Gastrocnemius medialis (tissue), 4 donors: Measurements from ENCODE around the gene CCDC92.

Source experiments
- POLR2A ChIP-seq, 2 donors: fragments of 450-650 bp; IDR thresholded peaks; one replicate each; pipeline ENCODE4 v1.6.1; 2017; ENCODE audit warnings: antibody characterized with exemption in 2 of 2, mild to moderate bottlenecking in 2 of 2, moderate library complexity in 2 of 2
- TF ChIP-seq, protein P1 (sequence below), 5 experiments: fragments of 450-650 bp in 3 of 5; fragments of 200-600 bp in 2 of 5; sonication (generic) in 2 of 5; IDR thresholded peaks in 4 of 5; conservative IDR thresholded peaks in 1 of 5; 1 replicate in 4 of 5; 2 replicates in 1 of 5; pipeline ENCODE4 v1.5.1; 2016 to 2019; ENCODE audit warnings: antibody characterized with exemption in 5 of 5, mild to moderate bottlenecking in 3 of 5, moderate library complexity in 3 of 5

DNA sequence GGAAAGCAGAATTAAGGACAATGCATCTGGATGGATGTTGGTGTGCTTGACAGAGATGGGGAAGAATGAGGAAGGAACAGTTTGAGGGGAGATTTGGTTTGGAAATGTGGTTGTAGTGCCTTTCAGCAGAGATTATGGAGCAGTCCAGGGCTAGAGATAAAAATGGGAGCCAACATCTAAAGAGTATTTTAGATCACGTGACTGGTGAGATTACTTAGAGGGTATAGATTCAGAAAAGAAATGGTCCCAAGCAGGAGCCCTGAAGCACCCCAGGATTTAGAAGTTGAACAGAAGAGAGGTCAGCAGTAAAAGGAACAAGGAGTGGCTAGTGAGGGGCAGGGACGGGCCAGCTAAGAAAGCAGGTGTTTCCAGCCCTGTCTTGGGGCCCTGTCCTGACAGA is 30.0 kb upstream of the CCDC92 start:
- TF ChIP-seq, protein P1, sequence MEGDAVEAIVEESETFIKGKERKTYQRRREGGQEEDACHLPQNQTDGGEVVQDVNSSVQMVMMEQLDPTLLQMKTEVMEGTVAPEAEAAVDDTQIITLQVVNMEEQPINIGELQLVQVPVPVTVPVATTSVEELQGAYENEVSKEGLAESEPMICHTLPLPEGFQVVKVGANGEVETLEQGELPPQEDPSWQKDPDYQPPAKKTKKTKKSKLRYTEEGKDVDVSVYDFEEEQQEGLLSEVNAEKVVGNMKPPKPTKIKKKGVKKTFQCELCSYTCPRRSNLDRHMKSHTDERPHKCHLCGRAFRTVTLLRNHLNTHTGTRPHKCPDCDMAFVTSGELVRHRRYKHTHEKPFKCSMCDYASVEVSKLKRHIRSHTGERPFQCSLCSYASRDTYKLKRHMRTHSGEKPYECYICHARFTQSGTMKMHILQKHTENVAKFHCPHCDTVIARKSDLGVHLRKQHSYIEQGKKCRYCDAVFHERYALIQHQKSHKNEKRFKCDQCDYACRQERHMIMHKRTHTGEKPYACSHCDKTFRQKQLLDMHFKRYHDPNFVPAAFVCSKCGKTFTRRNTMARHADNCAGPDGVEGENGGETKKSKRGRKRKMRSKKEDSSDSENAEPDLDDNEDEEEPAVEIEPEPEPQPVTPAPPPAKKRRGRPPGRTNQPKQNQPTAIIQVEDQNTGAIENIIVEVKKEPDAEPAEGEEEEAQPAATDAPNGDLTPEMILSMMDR (IDR thresholded peaks at IDR 0.05 in 4 of 5, conservative IDR thresholded peaks at IDR 0.05 in 1 of 5): no peak
- TF ChIP-seq POLR2A (IDR thresholded peaks at IDR 0.05): no peak
